DOHH2 (cell line): ENCODE results near the gene ALK.

Experiments
- CTCF ChIP-seq: fragments of 200-600 bp; sonication (generic); IDR thresholded peaks from one replicate; pipeline ENCODE4 v1.5.1; 2014; ENCODE audit warnings: antibody characterized with exemption, mild to moderate bottlenecking, low read depth, low read length; ENCODE audit not compliant: poor library complexity, severe bottlenecking
- EZH2phosphoT487 ChIP-seq: fragments of 200-600 bp; sonication (generic); IDR thresholded peaks from 2 replicates; pipeline ENCODE4 v1.6.1; 2017; ENCODE audit warnings: borderline replicate concordance, mild to moderate bottlenecking, antibody characterized with exemption, low read length, moderate library complexity, mixed read lengths

GRCh38 chr2:29405266-29405665 is 516.1 kb downstream of the ALK start:
- no peak for TF ChIP-seq CTCF
- no peak for TF ChIP-seq EZH2phosphoT487
